HepG2 (cell line): ENCODE data around the gene GLI3. TPM values are rescaled to one million over a fixed set of nuclear protein-coding genes. Genes with fewer than 3 reads are reported as not detected.
"Not testable (repeated sequence)": the region's sequence is repeated elsewhere in the genome, so short reads cannot be mapped to it uniquely, and the experiment has no call there.

Experiments
- ATAC-seq: fragments of 200-7000 bp; cut with Tn5 transposase; 3 replicates; pipeline ENCODE4 v1.9.1; 2020; ENCODE audit warnings: mild to moderate bottlenecking, moderate library complexity
- BruUV-seq: library from RNA; stranded (reverse); fragments of 400-500 nt; replicated peaks from 2 replicates; lab custom pipeline; 2021; lab: Mats Ljungman, UMichigan
- CTCF ChIA-PET: fragments of 300-600 bp; formaldehyde crosslinking; extraction: SDS; loops from one replicate; lab custom pipeline; 2021; ENCODE audit warnings: low total read pairs, inconsistent platforms, low intra/inter-chr PET ratio; lab: Yijun Ruan, JAX
- POLR2A ChIA-PET: fragments of 350-600 bp; sonication (Branson Sonifier 250); formaldehyde crosslinking; loops from one replicate; lab custom pipeline; 2020; ENCODE audit warnings: antibody characterized with exemption, inconsistent platforms; lab: Yijun Ruan, JAX
- DNase-seq: peaks from one replicate; pipeline ENCODE4 v3.0.0-alpha.2; 2015; ENCODE audit warnings: low spot score
- FAIRE-seq: peaks from 3 replicates; lab custom pipeline; 2011; peaks lifted over from hg19 to GRCh38; lab: Jason Lieb, UNC
- H2AFZ ChIP-seq: one replicate; pipeline ENCODE4 v1.6.1; 2011; ENCODE audit warnings: low read length, inconsistent platforms
- H3K27ac ChIP-seq: fragments of 300-600 bp; 3 replicates; pipeline ENCODE4 v1.8.0; 2011; ENCODE audit warnings: mixed run types, mild to moderate bottlenecking, mixed read lengths, low read length, inconsistent platforms; ENCODE audit not compliant: insufficient read depth; ENCODE audit errors: extremely low read length
- H3K27me3 ChIP-seq, 2 experiments: fragments of 200-600 bp in 1 of 2; 2 replicates in 1 of 2; 3 replicates in 1 of 2; pipeline versions ENCODE4 v1.6.0 to v1.8.0; 2011; ENCODE audit warnings: low read length in 2 of 2, mild to moderate bottlenecking in 2 of 2, moderate library complexity in 2 of 2, inconsistent platforms in 1 of 2; ENCODE audit not compliant: insufficient read depth in 2 of 2, control insufficient read depth in 1 of 2
- H3K36me3 ChIP-seq, 2 experiments: fragments of 200-600 bp in 1 of 2; replicated peaks in 1 of 2; 2 replicates in 1 of 2; 3 replicates in 1 of 2; pipeline versions ENCODE4 v1.5.1 to v1.8.0; 2011; ENCODE audit warnings: low read length in 2 of 2, inconsistent platforms in 1 of 2; ENCODE audit not compliant: insufficient read depth in 2 of 2, control insufficient read depth in 1 of 2
- H3K4me1 ChIP-seq: 2 replicates; pipeline ENCODE4 v1.5.1; 2012; ENCODE audit warnings: low read length, inconsistent platforms; ENCODE audit not compliant: insufficient read depth
- H3K4me2 ChIP-seq: 2 replicates; pipeline ENCODE4 v1.6.0; 2011; ENCODE audit warnings: low read depth, low read length, inconsistent platforms
- H3K4me3 ChIP-seq, 3 experiments: fragments of 200-600 bp in 1 of 3; sonication (generic), shearing (Covaris generic) in 1 of 3; replicated peaks in 1 of 3; 2 replicates each; pipeline ENCODE4 v1.5.1; 2011 to 2016; ENCODE audit warnings: low read length in 3 of 3, inconsistent platforms in 2 of 3, low read depth in 2 of 3, mild to moderate bottlenecking in 2 of 3, control low read depth in 1 of 3, mixed read lengths in 1 of 3; ENCODE audit not compliant: insufficient read depth in 1 of 3
- H3K79me2 ChIP-seq: one replicate; pipeline ENCODE4 v1.6.1; 2011; ENCODE audit warnings: low read length, inconsistent platforms; ENCODE audit not compliant: insufficient read depth
- H3K9ac ChIP-seq: 2 replicates; pipeline ENCODE4 v1.6.0; 2011; ENCODE audit warnings: mild to moderate bottlenecking, low read depth, low read length, inconsistent platforms; ENCODE audit not compliant: insufficient read depth
- H3K9me3 ChIP-seq: 2 replicates; pipeline ENCODE4 v1.5.1; 2012; ENCODE audit warnings: mild to moderate bottlenecking, low read length
- H4K20me1 ChIP-seq: 2 replicates; pipeline ENCODE4 v1.6.0; 2011; ENCODE audit warnings: inconsistent platforms, mild to moderate bottlenecking, low read length, moderate library complexity; ENCODE audit not compliant: insufficient read depth
- CENPX ChIP-seq: sonication (generic); formaldehyde crosslinking; IDR thresholded peaks from 2 replicates; pipeline ENCODE4 v1.9.0; 2021; ENCODE audit warnings: mild to moderate bottlenecking, missing genetic modification reagents, moderate library complexity
- HNRNPL ChIP-seq: fragments of 200-400 bp; formaldehyde crosslinking; IDR thresholded peaks from 2 replicates; pipeline ENCODE4 v1.6.1; 2017; ENCODE audit warnings: mild to moderate bottlenecking, low read depth, low read length
- IRX3 ChIP-seq: sonication (generic); formaldehyde crosslinking; IDR thresholded peaks from 2 replicates; pipeline ENCODE4 v1.8.1; 2023; ENCODE audit warnings: mild to moderate bottlenecking, low read depth, missing genetic modification reagents, borderline replicate concordance
- MAFG ChIP-seq: sonication (generic); formaldehyde crosslinking; IDR thresholded peaks from 2 replicates; pipeline ENCODE4 v1.5.1; 2020; ENCODE audit warnings: mild to moderate bottlenecking, missing genetic modification reagents
- MAFK ChIP-seq, 2 experiments: IDR thresholded peaks in 1 of 2; conservative IDR thresholded peaks in 1 of 2; 2 replicates each; pipeline ENCODE4 v1.6.1; 2011; ENCODE audit warnings: improper control_type of control experiment in 2 of 2, low read length in 2 of 2
- MTA3 ChIP-seq: sonication (generic); formaldehyde crosslinking; IDR thresholded peaks from 2 replicates; pipeline ENCODE4 v1.4.0; 2020; ENCODE audit warnings: missing genetic modification reagents
- NFATC3 ChIP-seq: sonication (generic); formaldehyde crosslinking; IDR thresholded peaks from 2 replicates; pipeline ENCODE4 v1.5.1; 2020; ENCODE audit warnings: mild to moderate bottlenecking, missing genetic modification reagents
- NFE2L2 ChIP-seq: fragments of 150-350 bp; IDR thresholded peaks from 2 replicates; pipeline ENCODE4 v1.6.1; 2014; ENCODE audit warnings: low read length
- ZNF274 ChIP-seq: sonication (generic); formaldehyde crosslinking; IDR thresholded peaks from 2 replicates; pipeline ENCODE4 v1.5.1; 2020; ENCODE audit warnings: mild to moderate bottlenecking, missing genetic modification reagents
- ZNF432 ChIP-seq: sonication (generic); formaldehyde crosslinking; IDR thresholded peaks from 2 replicates; pipeline ENCODE4 v1.5.0; 2020; ENCODE audit warnings: missing genetic modification reagents, mild to moderate bottlenecking, borderline replicate concordance
- ZNF672 ChIP-seq: sonication (generic); formaldehyde crosslinking; IDR thresholded peaks from 2 replicates; pipeline ENCODE4 v1.8.1; 2022; ENCODE audit warnings: missing genetic modification reagents
- WGBS: methylation state at CpG from one replicate; pipeline ENCODE4 v1.1.6; 2017; ENCODE audit warnings: low lambda C conversion rate; 5-methylcytosine and 5-hydroxymethylcytosine counted together
- in situ Hi-C: cut with HindIII; loops from 2 replicates; pipeline ENCODE4 v1.10.0; 2017; ENCODE audit warnings: low pct_unique_long_range_greater_than_20kb; ENCODE audit not compliant: extremely low pct_ligation_motif_present
- intact Hi-C: fragments of 100-400 bp; cut with micrococcal nuclease; formaldehyde crosslinking; loops from one replicate; pipeline ENCODE4 v1.10.0; 2022; ENCODE audit not compliant: unreplicated experiment
- polyA plus RNA-seq, 8 experiments: library from polyadenylated mRNA; depleted of rRNA in 3 of 8; stranded (reverse) in 7 of 8; unstranded in 1 of 8; fragments of >200 nt; fragmentation: Illumina TruSeq in 4 of 8; extraction: Trizol in 4 of 8; gene quantifications; 2 replicates each; pipeline versions ENCODE4 v1.2.1 to v1.2.3, GENCODE V29; 2011 to 2016; ENCODE audit warnings: low read depth in 4 of 8, missing spikeins in 1 of 8, mixed read lengths in 1 of 8; ENCODE audit not compliant: insufficient read depth in 1 of 8
- total RNA-seq, 5 experiments: library from RNA; depleted of rRNA; stranded (reverse); fragments of >200 nt; fragmentation: Illumina TruSeq; extraction: Trizol; gene quantifications; 2 replicates each; pipeline ENCODE4 v1.2.3, GENCODE V29; 2016; ENCODE audit warnings: low read depth in 1 of 5
- TF ChIP-seq, protein P1 (sequence below): sonication (generic); formaldehyde crosslinking; IDR thresholded peaks from 2 replicates; pipeline ENCODE4 v1.8.1; 2023; ENCODE audit warnings: missing genetic modification reagents, mild to moderate bottlenecking, borderline replicate concordance
- TF ChIP-seq, protein P2 (sequence below): sonication (generic); formaldehyde crosslinking; IDR thresholded peaks from 2 replicates; pipeline ENCODE4 v1.4.0; 2020; ENCODE audit warnings: missing genetic modification reagents

The GLI3 gene
- total and polyA plus RNA-seq, 2 of the 13 experiments (the other 11 are each of a cell fraction or from before 2014, with no cell fraction given) = not detected

DNA sequence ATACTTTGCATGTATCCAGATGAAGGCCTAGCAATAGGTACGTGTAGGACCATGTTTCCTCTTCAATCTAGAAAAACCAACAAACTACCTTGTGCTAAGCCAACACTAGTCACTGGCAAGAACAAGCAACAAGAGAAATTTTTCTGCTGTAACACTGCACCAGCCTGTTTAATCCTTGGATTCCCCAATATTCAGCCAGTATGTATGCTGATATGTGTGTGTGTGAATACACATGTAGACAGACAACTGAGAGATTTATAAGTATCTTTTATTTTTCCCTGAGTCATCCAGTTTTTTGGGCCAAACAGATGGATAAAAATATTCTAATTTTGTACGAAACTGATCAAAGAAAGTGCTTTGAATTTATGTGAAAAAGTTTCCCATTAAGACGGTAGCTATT is 26.2 kb downstream of the GLI3 start:
- Histone ChIP-seq H3K27ac (no peak overlapping the region), H3K4me3 (no peak overlapping the region), H3K36me3 (no peaks in the 10 kb centered on the region), H3K79me2 (no peaks in the 10 kb centered on the region), H3K4me1 (no peaks in the 10 kb centered on the region), H4K20me1 (no peaks in the 10 kb centered on the region), H3K9me3 (no peaks in the 10 kb centered on the region), H3K27me3 (peaks cover 1 to 17% of the 10 kb centered on the region in 2 experiments; a peak in 2 of 5 replicates), H3K9ac (no peak overlapping the region), H3K4me2 (no peak overlapping the region), H2AFZ (no peak overlapping the region)
- FAIRE-seq (no peak), ATAC-seq (no peak), DNase-seq (no peak)
- ChIA-PET POLR2A (no interaction called here), CTCF (no interaction called here)
- intact Hi-C loops = no loop called here
- BruUV-seq = no TSS peak
- TF ChIP-seq, protein P1, sequence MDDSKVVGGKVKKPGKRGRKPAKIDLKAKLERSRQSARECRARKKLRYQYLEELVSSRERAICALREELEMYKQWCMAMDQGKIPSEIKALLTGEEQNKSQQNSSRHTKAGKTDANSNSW = no peak
- TF ChIP-seq ZNF274 (no peak), HNRNPL (no peak), CENPX (CRISPR knock-in tag) (no peak), MTA3 (CRISPR knock-in tag) (no peak), MAFG (no peak)
- in situ Hi-C loops = no loop called here
- WGBS = 17% methylated on average over 3 of the region's 3 CpGs

DNA sequence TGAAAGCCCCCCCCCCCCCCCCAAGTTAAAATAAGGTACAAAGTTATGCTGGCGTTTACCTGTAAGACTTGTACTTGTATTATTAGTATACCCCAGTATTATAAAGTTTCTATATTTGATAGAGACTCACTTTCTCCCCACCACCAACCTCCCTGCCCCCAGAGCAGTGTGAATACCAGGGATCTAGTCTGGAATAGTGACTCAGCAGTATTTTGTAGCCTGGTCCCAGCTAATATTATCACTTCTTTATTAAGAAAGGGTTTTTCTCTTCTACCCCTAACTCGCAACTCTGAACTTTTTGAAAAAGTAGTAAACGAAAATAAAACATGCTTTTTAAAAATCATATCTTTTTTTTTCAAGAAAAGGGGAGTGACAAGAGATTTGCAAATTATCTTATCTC is 26.7 kb downstream of the GLI3 start:
- DNase-seq (no peak), FAIRE-seq (no peak), ATAC-seq (no peak)
- Histone ChIP-seq H3K36me3 (no peaks in the 10 kb centered on the region), H2AFZ (no peak overlapping the region), H3K27ac (no peak overlapping the region), H3K79me2 (no peaks in the 10 kb centered on the region), H4K20me1 (no peaks in the 10 kb centered on the region), H3K9ac (no peak overlapping the region), H3K4me3 (no peak overlapping the region), H3K9me3 (no peaks in the 10 kb centered on the region), H3K27me3 (peaks cover 1 to 17% of the 10 kb centered on the region in 2 experiments; a peak in 2 of 5 replicates), H3K4me1 (no peaks in the 10 kb centered on the region), H3K4me2 (no peak overlapping the region)
- CTCF ChIA-PET = no interaction called here
- intact Hi-C loops (no loop called here), in situ Hi-C loops (no loop called here)
- POLR2A ChIA-PET = no interaction called here
- WGBS = 15% methylated on average over 3 of the region's 3 CpGs
- TF ChIP-seq, protein P2, sequence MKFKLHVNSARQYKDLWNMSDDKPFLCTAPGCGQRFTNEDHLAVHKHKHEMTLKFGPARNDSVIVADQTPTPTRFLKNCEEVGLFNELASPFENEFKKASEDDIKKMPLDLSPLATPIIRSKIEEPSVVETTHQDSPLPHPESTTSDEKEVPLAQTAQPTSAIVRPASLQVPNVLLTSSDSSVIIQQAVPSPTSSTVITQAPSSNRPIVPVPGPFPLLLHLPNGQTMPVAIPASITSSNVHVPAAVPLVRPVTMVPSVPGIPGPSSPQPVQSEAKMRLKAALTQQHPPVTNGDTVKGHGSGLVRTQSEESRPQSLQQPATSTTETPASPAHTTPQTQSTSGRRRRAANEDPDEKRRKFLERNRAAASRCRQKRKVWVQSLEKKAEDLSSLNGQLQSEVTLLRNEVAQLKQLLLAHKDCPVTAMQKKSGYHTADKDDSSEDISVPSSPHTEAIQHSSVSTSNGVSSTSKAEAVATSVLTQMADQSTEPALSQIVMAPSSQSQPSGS (CRISPR knock-in tag) = no peak
- peak; percentile 29 to 46; a peak in 3 of 4 replicates for TF ChIP-seq MAFK (conservative IDR thresholded peaks at IDR 0.05 in 1 of 2, IDR thresholded peaks at IDR 0.05 in 1 of 2; ENCODE audit: low read length in 2 of 2)
- peak; percentile 73 for TF ChIP-seq NFE2L2
- no peak for TF ChIP-seq ZNF432 (CRISPR knock-in tag)
- no peak for TF ChIP-seq NFATC3 (CRISPR knock-in tag)
- TF ChIP-seq IRX3 (CRISPR knock-in tag) = no peak
- no peak for TF ChIP-seq ZNF672
- no TSS peak for BruUV-seq

DNA sequence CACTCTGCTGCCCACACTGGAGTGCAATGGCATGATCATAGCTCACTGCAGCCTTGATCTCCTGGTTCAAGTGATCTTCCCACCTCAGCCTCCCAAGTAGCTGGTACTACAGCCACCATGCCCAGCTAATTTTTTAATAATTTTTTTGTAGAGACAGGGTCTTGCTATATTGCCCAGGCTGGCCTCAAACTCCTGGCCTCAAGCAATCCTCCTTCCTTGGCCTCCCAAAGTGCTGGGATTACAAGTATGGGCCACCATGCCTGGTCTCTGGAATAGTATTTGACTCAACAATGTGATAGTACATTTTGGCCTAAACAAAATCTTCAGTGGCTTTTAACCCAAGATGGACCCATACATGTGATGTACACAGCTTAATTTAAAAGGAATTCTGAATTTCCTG is 27.9 kb downstream of the GLI3 start:
- BruUV-seq, CTCF ChIA-PET, intact Hi-C loops, FAIRE-seq, H3K4me3 ChIP-seq, H3K9me3 ChIP-seq, ATAC-seq, H3K4me2 ChIP-seq, H3K27ac ChIP-seq, DNase-seq, H3K4me1 ChIP-seq, in situ Hi-C loops, H3K36me3 ChIP-seq, H2AFZ ChIP-seq, H3K9ac ChIP-seq, H4K20me1 ChIP-seq, H3K79me2 ChIP-seq, POLR2A ChIA-PET: not testable (repeated sequence)
- peaks cover 3 to 16% of the 10 kb centered on the region in 2 experiments; a peak in 3 of 5 replicates for H3K27me3 ChIP-seq
